PC-9 (cell line): ENCODE data around the gene AMT. TPM values are rescaled to one million over a fixed set of nuclear protein-coding genes. Genes with fewer than 3 reads are reported as not detected.

Source experiments
- BruUV-seq: library from RNA; stranded (reverse); fragments of 400-500 nt; replicated peaks from 2 replicates; lab custom pipeline; 2021; lab: Mats Ljungman, UMichigan
- CTCF ChIA-PET: fragments of 300-600 bp; sonication (Branson Sonifier 250); formaldehyde crosslinking; loops from one replicate; lab custom pipeline; 2022; ENCODE audit warnings: antibody characterized with exemption; lab: Charles Lee
- POLR2A ChIA-PET: fragments of 300-600 bp; sonication (Branson Sonifier 250); formaldehyde crosslinking; loops from one replicate; lab custom pipeline; 2022; ENCODE audit warnings: antibody characterized with exemption; ENCODE audit not compliant: unreplicated experiment; lab: Charles Lee
- DNase-seq, 2 experiments: peaks; one replicate each; pipeline versions ENCODE4 v3.0.0 to v3.0.0-alpha.2; 2015 to 2022; ENCODE audit warnings: mixed read lengths in 1 of 2
- H2AFZ ChIP-seq: fragments of 200-600 bp; sonication (generic); 2 replicates; pipeline ENCODE4 v1.8.1; 2017; ENCODE audit warnings: antibody characterized with exemption
- H3F3A ChIP-seq: fragments of 200-600 bp; sonication (generic); 2 replicates; pipeline ENCODE4 v1.8.1; 2017; ENCODE audit warnings: antibody characterized with exemption, mild to moderate bottlenecking, low read depth; ENCODE audit not compliant: insufficient read depth
- H3K27ac ChIP-seq: fragments of 200-600 bp; sonication (generic); 2 replicates; pipeline ENCODE4 v1.6.1; 2016; ENCODE audit warnings: mixed run types
- H3K27me3 ChIP-seq: fragments of 200-600 bp; sonication (generic); 2 replicates; pipeline ENCODE4 v1.6.1; 2016; ENCODE audit warnings: low read depth, mixed run types; ENCODE audit not compliant: insufficient read depth
- H3K36me3 ChIP-seq: fragments of 200-600 bp; sonication (generic); 2 replicates; pipeline ENCODE4 v1.6.1; 2016; ENCODE audit warnings: low read depth, mixed run types
- H3K4me1 ChIP-seq: fragments of 200-600 bp; sonication (generic); replicated peaks from 2 replicates; pipeline ENCODE4 v1.6.1; 2016; ENCODE audit warnings: mixed run types; ENCODE audit not compliant: insufficient read depth
- H3K4me2 ChIP-seq: fragments of 200-600 bp; sonication (generic); 2 replicates; pipeline ENCODE4 v1.6.1; 2017; ENCODE audit warnings: mixed run types
- H3K4me3 ChIP-seq: fragments of 200-600 bp; sonication (generic); 2 replicates; pipeline ENCODE4 v1.6.1; 2016; ENCODE audit warnings: mixed run types
- H3K79me2 ChIP-seq: fragments of 200-600 bp; sonication (generic); 2 replicates; pipeline ENCODE4 v1.6.1; 2017; ENCODE audit warnings: low read depth, mixed run types
- H3K9me2 ChIP-seq: fragments of 200-600 bp; sonication (generic); 2 replicates; pipeline ENCODE4 v1.8.1; 2017; ENCODE audit warnings: mild to moderate bottlenecking; ENCODE audit not compliant: insufficient read depth
- H3K9me3 ChIP-seq: fragments of 200-600 bp; sonication (generic); 2 replicates; pipeline ENCODE4 v1.8.1; 2016; ENCODE audit warnings: low read depth; ENCODE audit not compliant: insufficient read depth
- H4K20me1 ChIP-seq: fragments of 200-600 bp; sonication (generic); 2 replicates; pipeline ENCODE4 v1.8.1; 2017; ENCODE audit not compliant: insufficient read depth
- EZH2 ChIP-seq: fragments of 200-600 bp; sonication (generic); IDR thresholded peaks from 2 replicates; pipeline ENCODE4 v1.8.0; 2017; ENCODE audit warnings: antibody characterized with exemption, low read depth
- intact Hi-C: fragments of 100-400 bp; cut with micrococcal nuclease; formaldehyde crosslinking; loops from one replicate; pipeline ENCODE4 v1.10.0; 2022; ENCODE audit not compliant: unreplicated experiment
- total RNA-seq: library from RNA; stranded (reverse); gene quantifications from 2 replicates; pipeline ENCODE4 v1.2.3, GENCODE V29; 2021
- TF ChIP-seq, protein P1 (sequence below): fragments of 200-600 bp; sonication (generic); conservative IDR thresholded peaks from 2 replicates; pipeline ENCODE4 v1.6.1; 2017; ENCODE audit warnings: mixed run types, antibody characterized with exemption, mild to moderate bottlenecking, moderate library complexity

The AMT gene
- total RNA-seq, 1 experiment from 2014 or later: 12.9 TPM

DNA sequence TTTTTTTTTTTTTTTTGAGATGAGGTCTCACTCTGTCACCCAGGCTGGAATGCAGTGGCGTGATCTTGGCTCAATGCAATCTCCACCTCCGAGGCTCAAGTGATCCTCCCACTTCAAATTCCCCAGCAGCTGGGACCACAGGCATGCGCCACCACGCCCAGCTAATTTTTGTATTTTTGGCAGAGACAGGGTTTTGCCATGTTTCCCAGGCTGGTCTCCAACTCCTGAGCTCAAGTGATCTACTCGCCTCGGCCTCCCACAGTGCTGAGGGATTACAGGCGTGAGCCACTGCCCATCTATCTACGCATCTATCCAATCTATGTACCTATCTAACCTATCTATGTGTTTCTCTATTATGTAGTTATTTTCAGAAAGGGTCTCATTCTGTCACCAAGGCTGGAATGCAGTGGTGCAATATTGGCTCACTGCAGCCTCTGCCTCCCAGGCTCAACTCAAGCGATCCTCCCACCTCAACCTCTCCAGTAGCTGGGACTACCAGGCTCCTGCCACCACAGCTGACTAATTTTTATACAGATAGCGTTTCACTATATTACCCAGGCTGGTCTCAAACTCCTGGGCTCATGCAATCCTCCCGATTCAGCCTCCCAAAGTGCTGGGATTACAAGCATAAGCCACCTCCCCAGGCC is 43.9 kb downstream of the AMT start:
- no peaks in the 10 kb centered on the region for H3K9me2 ChIP-seq
- peaks cover 81% of the 10 kb centered on the region for H3K79me2 ChIP-seq
- no peaks in the 10 kb centered on the region for H3K27me3 ChIP-seq
- H3K4me2 ChIP-seq: no peak overlapping the region
- H3K4me3 ChIP-seq: no peak overlapping the region
- DNase-seq: peak in 1 of 2 experiments; percentile 71
- 0 out of 2 replicates have a peak overlapping the region, but pooled peaks have one; percentile 14 for H3K27ac ChIP-seq
- H3K9me3 ChIP-seq: no peaks in the 10 kb centered on the region
- no peak overlapping the region for H2AFZ ChIP-seq
- ChIA-PET POLR2A (interaction anchor here (0.6 kb wide), 1 partner anchor 66 kb away, joined by 5 read pairs; no protein-coding TSS in a partner anchor), CTCF (interaction anchor here (0.6 kb wide), 2 partner anchors 65 to 1124 kb away, joined by 3 to 4 read pairs; no protein-coding TSS in a partner anchor)
- no TSS peak for BruUV-seq
- intact Hi-C loops: no loop called here
- 0 out of 2 replicates have a peak, but pooled peaks cover 1% of the 10 kb centered on the region for H3K36me3 ChIP-seq
- H3F3A ChIP-seq: peaks cover 11% of the 10 kb centered on the region; the same call in 1 of the 2 replicates
- no peaks in the 10 kb centered on the region for H3K4me1 ChIP-seq
- TF ChIP-seq, protein P1, sequence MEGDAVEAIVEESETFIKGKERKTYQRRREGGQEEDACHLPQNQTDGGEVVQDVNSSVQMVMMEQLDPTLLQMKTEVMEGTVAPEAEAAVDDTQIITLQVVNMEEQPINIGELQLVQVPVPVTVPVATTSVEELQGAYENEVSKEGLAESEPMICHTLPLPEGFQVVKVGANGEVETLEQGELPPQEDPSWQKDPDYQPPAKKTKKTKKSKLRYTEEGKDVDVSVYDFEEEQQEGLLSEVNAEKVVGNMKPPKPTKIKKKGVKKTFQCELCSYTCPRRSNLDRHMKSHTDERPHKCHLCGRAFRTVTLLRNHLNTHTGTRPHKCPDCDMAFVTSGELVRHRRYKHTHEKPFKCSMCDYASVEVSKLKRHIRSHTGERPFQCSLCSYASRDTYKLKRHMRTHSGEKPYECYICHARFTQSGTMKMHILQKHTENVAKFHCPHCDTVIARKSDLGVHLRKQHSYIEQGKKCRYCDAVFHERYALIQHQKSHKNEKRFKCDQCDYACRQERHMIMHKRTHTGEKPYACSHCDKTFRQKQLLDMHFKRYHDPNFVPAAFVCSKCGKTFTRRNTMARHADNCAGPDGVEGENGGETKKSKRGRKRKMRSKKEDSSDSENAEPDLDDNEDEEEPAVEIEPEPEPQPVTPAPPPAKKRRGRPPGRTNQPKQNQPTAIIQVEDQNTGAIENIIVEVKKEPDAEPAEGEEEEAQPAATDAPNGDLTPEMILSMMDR: no peak
- H4K20me1 ChIP-seq: peaks cover 48% of the 10 kb centered on the region

DNA sequence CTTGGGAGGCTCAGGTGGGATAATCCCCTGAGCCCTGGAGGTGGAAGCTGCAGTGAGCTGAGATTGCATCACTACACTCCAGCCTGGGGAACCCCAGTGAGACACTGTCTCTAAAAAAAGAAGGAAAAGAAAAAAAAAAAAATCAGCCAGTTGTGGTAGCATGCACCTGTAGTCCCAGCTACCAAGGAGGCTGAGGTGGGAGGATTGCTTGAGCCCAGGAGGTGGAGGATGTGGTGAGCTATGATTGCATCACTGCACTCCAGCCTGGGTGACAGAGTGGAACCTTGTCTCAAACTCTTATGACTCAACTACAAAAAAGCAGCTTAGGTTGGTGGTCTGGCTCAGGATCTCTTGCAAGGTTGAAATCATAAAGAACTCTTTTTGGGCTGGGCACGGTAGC is 44.8 kb downstream of the AMT start:
- Histone ChIP-seq H3K4me2 (no peak overlapping the region), H3K27ac (no peak overlapping the region), H3K36me3 (0 out of 2 replicates have a peak, but pooled peaks cover 9% of the 10 kb centered on the region), H3K4me3 (no peak overlapping the region), H3F3A (peaks cover 11% of the 10 kb centered on the region; the same call in 1 of the 2 replicates), H4K20me1 (peaks cover 44% of the 10 kb centered on the region), H3K9me3 (no peaks in the 10 kb centered on the region), H3K4me1 (no peaks in the 10 kb centered on the region), H3K27me3 (no peaks in the 10 kb centered on the region), H3K9me2 (no peaks in the 10 kb centered on the region), H2AFZ (no peak overlapping the region), H3K79me2 (peaks cover 79% of the 10 kb centered on the region)
- TF ChIP-seq, protein P1: no peak
- no peak for TF ChIP-seq EZH2
- POLR2A ChIA-PET: no interaction called here
- BruUV-seq: no TSS peak
- CTCF ChIA-PET: no interaction called here
- DNase-seq: no peak
- intact Hi-C loops: no loop called here

DNA sequence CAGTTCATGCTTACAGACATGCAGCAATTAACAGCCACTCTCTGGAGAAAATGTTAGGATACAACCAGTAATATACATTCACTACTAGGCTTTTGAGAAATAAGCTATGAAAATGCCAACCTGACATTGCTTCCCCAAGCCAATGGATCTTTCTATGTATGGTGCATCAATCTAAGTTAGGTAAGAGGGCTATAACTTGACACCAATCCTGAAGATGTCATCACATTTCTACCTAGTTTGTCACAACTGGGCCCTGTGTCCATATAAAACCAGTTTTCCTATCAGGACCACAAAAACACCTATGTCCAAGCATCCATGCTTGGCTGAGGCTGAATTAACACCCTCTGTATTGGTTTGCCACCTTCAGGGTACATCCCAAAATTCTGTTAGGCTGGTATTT is 50.3 kb downstream of the AMT start:
- no peak for DNase-seq
- peaks cover 12% of the 10 kb centered on the region; the same call in 1 of the 2 replicates for H3K36me3 ChIP-seq
- H3K27ac ChIP-seq: no peak overlapping the region
- H3K4me1 ChIP-seq: no peaks in the 10 kb centered on the region
- POLR2A ChIA-PET: no interaction called here
- no peaks in the 10 kb centered on the region for H3K27me3 ChIP-seq
- no peaks in the 10 kb centered on the region for H3K9me2 ChIP-seq
- CTCF ChIA-PET: no interaction called here
- no TSS peak for BruUV-seq
- peaks cover 47% of the 10 kb centered on the region for H3K79me2 ChIP-seq
- H4K20me1 ChIP-seq: peaks cover 10% of the 10 kb centered on the region
- TF ChIP-seq, protein P1: no peak
- no peak for TF ChIP-seq EZH2
- no peaks in the 10 kb centered on the region for H3K9me3 ChIP-seq
- H3K4me3 ChIP-seq: no peak overlapping the region
- no peak overlapping the region for H3K4me2 ChIP-seq
- peaks cover 3% of the 10 kb centered on the region; the same call in 1 of the 2 replicates for H3F3A ChIP-seq
- intact Hi-C loops: no loop called here
- no peak overlapping the region for H2AFZ ChIP-seq
